Measurements from ENCODE around the gene SSX4B.
"Not testable (repeated sequence)": the region's sequence is repeated elsewhere in the genome, so short reads cannot be mapped to it uniquely, and the experiment has no call there.

Gene SSX4B
- 0 reads per million in 9 experiments for total RNA-seq

DNA sequence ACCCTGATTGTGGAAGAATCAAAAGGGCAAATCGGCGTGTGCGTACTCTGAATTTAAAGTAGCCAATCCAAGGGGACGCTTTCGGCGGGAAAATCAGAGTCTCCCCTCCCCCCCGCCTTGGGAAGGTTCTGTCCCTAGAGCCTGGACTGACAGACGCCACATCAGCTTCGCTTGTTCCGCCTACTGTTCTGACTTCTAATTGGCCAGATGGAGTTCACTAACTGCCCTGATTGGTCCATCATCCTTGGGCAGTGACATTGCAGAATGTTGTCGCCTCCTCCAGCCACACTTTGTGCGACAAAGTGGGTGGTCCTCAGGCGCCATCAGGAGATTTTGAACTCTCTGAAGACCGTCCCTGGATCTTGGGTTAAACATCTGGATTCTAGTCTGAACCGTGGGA, at the start of gene SSX4B:
Gene SSX4B (minus strand): TSS at position 101 of the 400 bp plus-strand sequence. CDS start 588 bp downstream, outside the sequence.
- not testable (repeated sequence) for H3K9me3 Mint-ChIP-seq; ATAC-seq (replicated peaks); H3K27ac Mint-ChIP-seq; H3K4me1 Mint-ChIP-seq (ENCODE audit: low read depth in 2 of 2); H3K36me3 Mint-ChIP-seq (ENCODE audit: insufficient read depth); DNase-seq; H3K4me3 Mint-ChIP-seq; H3K27me3 Mint-ChIP-seq

GRCh38 chrX:48460606-48461005, 48.8 kb upstream of the SSX4B start:
- peaks cover 13% of the 10 kb centered on the region for H3K36me3 Mint-ChIP-seq (ENCODE audit: insufficient read depth)
- ATAC-seq (replicated peaks): no peak

GRCh38 chrX:48460031-48460430, 48.3 kb upstream of the SSX4B start:
- no peak overlapping the region for H3K4me3 Mint-ChIP-seq
- no peaks in the 10 kb centered on the region for H3K27me3 Mint-ChIP-seq
- peak overlapping the region in 1 of 2 donors; percentile 27 for H3K27ac Mint-ChIP-seq
- DNase-seq: no peak
- ATAC-seq (replicated peaks): no peak
- peaks cover 0 to 2% of the 10 kb centered on the region in 2 donors for H3K4me1 Mint-ChIP-seq (ENCODE audit: low read depth in 2 of 2)
- no peaks in the 10 kb centered on the region for H3K9me3 Mint-ChIP-seq
- peaks cover 13% of the 10 kb centered on the region for H3K36me3 Mint-ChIP-seq (ENCODE audit: insufficient read depth)

More at GRCh38 chrX:48460606-48461005, 48.8 kb upstream of the SSX4B start:
- Mint-ChIP-seq H3K9me3 (no peaks in the 10 kb centered on the region), H3K4me3 (no peak overlapping the region), H3K4me1 (ENCODE audit: low read depth in 2 of 2) (peaks cover 3 to 7% of the 10 kb centered on the region in 2 donors), H3K27me3 (no peaks in the 10 kb centered on the region), H3K27ac (no peak overlapping the region)
- no peak for DNase-seq

- no peaks in the 10 kb centered on the region for H3K4me1 Mint-ChIP-seq (ENCODE audit: low read depth in 2 of 2)
- no peaks in the 10 kb centered on the region for H3K9me3 Mint-ChIP-seq
- H3K27me3 Mint-ChIP-seq: no peaks in the 10 kb centered on the region
- H3K27ac Mint-ChIP-seq: peak overlapping the region; percentile 27 to 41
- no peak overlapping the region for H3K4me3 Mint-ChIP-seq
- peaks cover 11% of the 10 kb centered on the region for H3K36me3 Mint-ChIP-seq (ENCODE audit: insufficient read depth)
- DNase-seq (no peak), ATAC-seq (replicated peaks) (no peak)
These were observed 47.7 kb upstream of the SSX4B start for GRCh38 chrX:48459483-48459882.

DNA sequence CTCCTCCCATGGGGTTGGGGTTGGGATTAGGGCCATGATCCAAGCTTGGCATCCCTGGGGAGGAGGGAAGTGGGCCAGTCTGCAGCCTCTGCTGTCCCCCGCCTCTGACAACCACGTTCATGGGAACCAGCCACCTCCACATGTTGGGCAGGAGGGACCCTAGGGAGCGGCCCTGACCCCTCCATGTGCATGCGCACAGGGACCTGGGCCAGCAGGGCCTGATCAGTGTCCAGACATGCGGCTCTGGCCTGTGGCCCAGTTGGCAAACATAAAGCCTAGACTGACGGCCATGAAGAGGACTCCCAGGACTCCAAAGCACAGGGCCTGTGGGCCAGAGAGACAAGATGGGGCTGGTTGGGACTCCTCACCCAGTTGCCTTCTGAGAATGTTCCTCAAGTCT, 47.0 kb upstream of the SSX4B start:
- ATAC-seq (replicated peaks): no peak
- DNase-seq: no peak
- Mint-ChIP-seq H3K4me3 (no peak overlapping the region), H3K27ac (peak overlapping the region in 1 of 2 donors; percentile 41), H3K9me3 (no peaks in the 10 kb centered on the region), H3K4me1 (ENCODE audit: low read depth in 2 of 2) (no peaks in the 10 kb centered on the region), H3K27me3 (no peaks in the 10 kb centered on the region), H3K36me3 (ENCODE audit: insufficient read depth) (peaks cover 6% of the 10 kb centered on the region)

GRCh38 chrX:48456628-48457331, 45.0 kb upstream of the SSX4B start:
- Mint-ChIP-seq H3K4me3 (no peak overlapping the region), H3K27ac (no peak overlapping the region), H3K27me3 (no peaks in the 10 kb centered on the region), H3K36me3 (ENCODE audit: insufficient read depth) (no peaks in the 10 kb centered on the region), H3K4me1 (ENCODE audit: low read depth in 2 of 2) (no peaks in the 10 kb centered on the region), H3K9me3 (no peaks in the 10 kb centered on the region)
- no peak for DNase-seq
- no peak for ATAC-seq (replicated peaks)

- no peaks in the 10 kb centered on the region for H3K9me3 Mint-ChIP-seq
- DNase-seq (no peak), ATAC-seq (replicated peaks) (no peak)
- H3K27me3 Mint-ChIP-seq: no peaks in the 10 kb centered on the region
- no peak overlapping the region for H3K4me3 Mint-ChIP-seq
- H3K27ac Mint-ChIP-seq: no peak overlapping the region
- H3K36me3 Mint-ChIP-seq (ENCODE audit: insufficient read depth): no peaks in the 10 kb centered on the region
- no peaks in the 10 kb centered on the region for H3K4me1 Mint-ChIP-seq (ENCODE audit: low read depth in 2 of 2)
These were observed 39.9 kb upstream of the SSX4B start for GRCh38 chrX:48451708-48452107.

GRCh38 chrX:48450076-48450475, 38.3 kb upstream of the SSX4B start:
- Mint-ChIP-seq H3K36me3 (ENCODE audit: insufficient read depth) (no peaks in the 10 kb centered on the region), H3K27me3 (no peaks in the 10 kb centered on the region), H3K4me1 (ENCODE audit: low read depth in 2 of 2) (no peaks in the 10 kb centered on the region), H3K4me3 (no peak overlapping the region), H3K27ac (no peak overlapping the region), H3K9me3 (no peaks in the 10 kb centered on the region)
- no peak for DNase-seq
- ATAC-seq (replicated peaks): no peak

DNA sequence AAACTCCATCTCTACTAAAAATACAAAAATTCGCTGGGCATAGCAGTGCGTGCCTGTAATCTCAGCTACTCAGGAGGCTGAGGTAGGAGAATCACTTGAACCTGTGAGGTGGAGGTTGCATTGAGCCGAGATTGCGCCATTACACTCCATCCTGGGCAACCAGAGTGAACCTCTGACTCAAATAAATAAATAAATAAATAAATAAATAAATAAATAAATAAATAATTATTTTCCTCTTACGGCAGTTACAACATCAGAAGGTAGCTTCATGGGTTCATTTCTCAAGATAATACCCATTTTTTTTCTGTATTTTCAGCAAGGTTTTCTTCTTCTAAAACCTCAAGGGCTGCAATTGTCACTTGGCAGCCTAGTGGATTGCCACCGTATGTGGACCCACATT, 35.4 kb upstream of the SSX4B start:
- not testable (repeated sequence) for H3K4me1 Mint-ChIP-seq (ENCODE audit: low read depth in 2 of 2); H3K36me3 Mint-ChIP-seq (ENCODE audit: insufficient read depth); ATAC-seq (replicated peaks); H3K4me3 Mint-ChIP-seq; H3K9me3 Mint-ChIP-seq; H3K27ac Mint-ChIP-seq; DNase-seq
- H3K27me3 Mint-ChIP-seq: peaks cover 6 to 16% of the 10 kb centered on the region in 2 donors

- H3K4me1 Mint-ChIP-seq (ENCODE audit: low read depth in 2 of 2); H3K27ac Mint-ChIP-seq; ATAC-seq (replicated peaks); H3K9me3 Mint-ChIP-seq; H3K36me3 Mint-ChIP-seq (ENCODE audit: insufficient read depth): not testable (repeated sequence)
- DNase-seq: peak in 1 of 3 experiments; percentile 2
- Mint-ChIP-seq H3K27me3 (peaks cover 0 to 21% of the 10 kb centered on the region in 2 donors), H3K4me3 (peak overlapping the region in 1 of 2 donors; percentile 44)
These were observed 22.0 kb upstream of the SSX4B start for GRCh38 chrX:48433713-48434112.

- H3K27me3 Mint-ChIP-seq: peaks cover 0 to 17% of the 10 kb centered on the region in 2 donors
- H3K4me1 Mint-ChIP-seq (ENCODE audit: low read depth in 2 of 2): peaks cover 0 to 10% of the 10 kb centered on the region in 2 donors
These were observed 18.4 kb upstream of the SSX4B start for GRCh38 chrX:48430166-48430565.

DNA sequence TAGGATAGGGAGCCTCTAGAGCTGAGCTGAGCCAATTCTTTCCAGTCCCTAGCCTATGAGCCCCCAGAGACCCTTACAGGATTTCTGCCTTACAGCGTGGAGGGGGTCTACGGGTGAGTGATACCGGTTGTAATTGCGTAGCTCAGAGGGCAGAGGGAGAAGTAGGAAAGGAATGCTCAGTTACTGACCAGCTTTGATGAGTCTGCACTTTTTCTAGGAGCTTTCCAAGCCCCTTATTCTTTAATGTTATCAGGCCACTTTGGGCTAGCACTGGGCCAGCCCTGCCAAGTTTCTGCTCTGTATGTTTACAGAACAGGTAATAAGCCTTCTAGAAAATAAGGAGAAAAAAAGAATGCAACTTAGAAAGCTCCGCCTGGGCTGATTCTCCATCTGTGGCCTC, 17.8 kb upstream of the SSX4B start:
- H3K27ac Mint-ChIP-seq; H3K4me3 Mint-ChIP-seq; ATAC-seq (replicated peaks); H3K36me3 Mint-ChIP-seq (ENCODE audit: insufficient read depth); DNase-seq; H3K9me3 Mint-ChIP-seq: not testable (repeated sequence)
- H3K27me3 Mint-ChIP-seq: peaks cover 0 to 14% of the 10 kb centered on the region in 2 donors
- H3K4me1 Mint-ChIP-seq (ENCODE audit: low read depth in 2 of 2): peaks cover 0 to 10% of the 10 kb centered on the region in 2 donors

More at GRCh38 chrX:48430166-48430565, 18.4 kb upstream of the SSX4B start:
- not testable (repeated sequence) for H3K4me3 Mint-ChIP-seq; ATAC-seq (replicated peaks); H3K27ac Mint-ChIP-seq; DNase-seq; H3K9me3 Mint-ChIP-seq; H3K36me3 Mint-ChIP-seq (ENCODE audit: insufficient read depth)

DNA sequence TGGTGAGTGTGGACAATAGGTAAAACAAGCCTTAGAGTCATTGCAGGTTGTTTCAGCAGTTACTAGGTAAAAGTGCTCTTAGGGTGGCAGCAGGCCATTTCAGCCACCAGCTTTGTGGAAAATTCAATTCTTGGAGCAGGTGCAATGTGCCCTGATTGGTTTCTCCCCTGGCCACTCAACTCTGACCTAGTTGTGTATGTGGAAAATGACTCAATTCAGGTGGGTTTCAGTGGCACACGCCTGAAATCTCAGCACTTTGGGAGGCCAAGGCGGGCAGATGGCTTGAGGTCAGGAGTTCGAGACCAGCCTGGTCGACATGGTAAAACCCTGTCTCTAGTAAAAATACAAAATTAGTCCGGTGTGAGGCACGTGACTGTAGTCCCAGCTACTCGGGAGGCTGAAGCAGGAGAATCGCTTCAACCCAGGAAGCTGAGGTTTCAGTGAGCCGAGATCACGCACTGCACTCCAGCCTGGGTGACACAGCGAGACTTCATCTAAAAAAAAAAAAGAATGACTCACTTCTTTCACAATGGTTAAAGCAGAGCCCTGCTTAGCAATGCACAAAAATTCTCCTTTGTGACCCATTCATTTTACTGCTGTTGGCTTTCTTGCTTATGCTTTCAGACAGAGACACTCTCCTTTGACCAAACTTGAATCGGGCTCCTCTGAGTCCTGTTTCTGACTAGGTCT, 15.4 kb upstream of the SSX4B start:
- DNase-seq; H3K4me3 Mint-ChIP-seq; H3K4me1 Mint-ChIP-seq (ENCODE audit: low read depth in 2 of 2); H3K36me3 Mint-ChIP-seq (ENCODE audit: insufficient read depth); H3K27ac Mint-ChIP-seq; H3K9me3 Mint-ChIP-seq; H3K27me3 Mint-ChIP-seq: not testable (repeated sequence)
- ATAC-seq (replicated peaks): peak; percentile 46

- not testable (repeated sequence) for DNase-seq; H3K36me3 Mint-ChIP-seq (ENCODE audit: insufficient read depth); H3K27ac Mint-ChIP-seq; H3K27me3 Mint-ChIP-seq; H3K4me1 Mint-ChIP-seq (ENCODE audit: low read depth in 2 of 2); H3K9me3 Mint-ChIP-seq; ATAC-seq (replicated peaks); H3K4me3 Mint-ChIP-seq
These were observed 13.9 kb downstream of the SSX4B start for GRCh38 chrX:48397825-48398224.
